ENCODE results near the gene SEC14L1.

GRCh38 chr17:77140878-77141767, at the start of gene SEC14L1:
- TF ChIP-seq POLR2A (IDR thresholded peaks at IDR 0.05) (no peak), CTCF (IDR thresholded peaks at IDR 0.05) (no peak)
